ENCODE data around the gene MTX1.
"Not testable (repeated sequence)": the region's sequence is repeated elsewhere in the genome, so short reads cannot be mapped to it uniquely, and the experiment has no call there.

Gene MTX1

DNA sequence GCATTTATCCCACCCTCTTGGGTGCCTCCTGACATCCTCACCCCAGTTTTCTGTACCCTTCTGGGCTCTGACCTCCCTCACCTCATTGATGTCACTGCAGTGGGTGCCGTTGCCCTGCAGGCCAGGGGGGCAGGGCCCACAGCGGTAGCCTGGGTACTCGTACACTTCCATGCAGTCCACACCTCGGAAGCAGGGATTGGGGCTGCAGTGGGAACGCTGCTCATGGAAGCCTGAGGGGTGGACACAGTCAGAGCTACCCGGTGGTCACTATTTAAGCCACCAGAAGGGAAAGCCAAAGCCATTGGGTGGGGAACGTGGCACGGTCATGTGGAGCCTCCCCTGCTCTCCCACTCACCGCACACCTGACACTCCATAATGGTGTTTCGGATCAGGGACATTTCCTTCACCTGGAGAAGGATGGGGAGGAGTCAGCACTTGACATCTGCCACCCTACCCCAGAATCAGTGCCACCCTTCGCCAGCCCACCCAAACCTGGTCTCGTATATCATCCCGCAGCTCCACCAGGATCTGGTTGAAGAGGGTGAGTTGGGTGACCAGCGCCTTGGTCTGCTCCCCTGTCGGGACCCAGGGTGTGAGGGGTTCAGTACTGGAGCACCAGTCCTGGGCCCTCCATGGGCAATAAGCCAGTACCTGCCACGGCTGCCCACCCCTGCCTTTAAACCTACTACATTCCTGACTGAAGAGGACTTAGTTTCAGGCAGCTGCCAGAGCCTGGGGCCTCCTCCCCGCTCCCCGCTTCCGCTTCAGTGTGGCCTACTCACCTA is 5.6 kb upstream of the MTX1 start:
- no peak for DNase-seq (ENCODE audit: low read depth, low spot score)
- no peak overlapping the region for H3K4me3 ChIP-seq (ENCODE audit: low read length)

GRCh38 chr1:155205035-155205434 is 3.5 kb upstream of the MTX1 start:
- H3K4me3 ChIP-seq (ENCODE audit: low read length), result no peak overlapping the region
- DNase-seq (ENCODE audit: low read depth, low spot score), result no peak

DNA sequence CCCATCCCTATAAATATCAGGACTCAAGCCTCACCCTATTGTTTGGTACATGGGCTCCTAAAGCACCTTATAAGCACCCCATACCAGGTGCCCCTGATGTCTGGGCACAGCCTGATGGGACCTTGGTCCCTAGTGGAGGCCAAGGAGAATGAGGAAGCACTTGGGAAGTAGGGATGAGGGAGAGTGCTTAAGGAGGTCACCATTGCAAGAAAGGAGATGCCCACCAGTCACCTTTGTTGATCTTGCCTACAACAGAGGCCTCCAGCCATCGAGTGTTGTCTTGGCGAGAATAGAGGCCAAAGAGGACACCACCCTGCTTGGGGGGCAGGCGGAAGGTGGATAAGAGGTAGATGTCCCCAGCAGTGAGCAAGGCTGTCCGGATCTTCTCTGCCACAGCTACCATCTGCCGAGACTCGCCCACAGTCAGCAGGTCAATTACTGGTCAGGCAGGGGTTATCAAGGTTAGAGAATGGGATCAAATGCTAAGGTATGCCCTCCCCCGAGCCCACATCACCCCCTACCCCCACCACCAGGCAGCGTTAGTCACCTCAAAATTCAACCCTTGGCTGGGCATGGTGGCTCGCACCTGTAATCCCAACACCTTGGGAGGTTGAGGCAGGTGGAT is 2.4 kb upstream of the MTX1 start:
- DNase-seq (ENCODE audit: low read depth, low spot score), result no peak
- no peak overlapping the region for H3K4me3 ChIP-seq (ENCODE audit: low read length)

DNA sequence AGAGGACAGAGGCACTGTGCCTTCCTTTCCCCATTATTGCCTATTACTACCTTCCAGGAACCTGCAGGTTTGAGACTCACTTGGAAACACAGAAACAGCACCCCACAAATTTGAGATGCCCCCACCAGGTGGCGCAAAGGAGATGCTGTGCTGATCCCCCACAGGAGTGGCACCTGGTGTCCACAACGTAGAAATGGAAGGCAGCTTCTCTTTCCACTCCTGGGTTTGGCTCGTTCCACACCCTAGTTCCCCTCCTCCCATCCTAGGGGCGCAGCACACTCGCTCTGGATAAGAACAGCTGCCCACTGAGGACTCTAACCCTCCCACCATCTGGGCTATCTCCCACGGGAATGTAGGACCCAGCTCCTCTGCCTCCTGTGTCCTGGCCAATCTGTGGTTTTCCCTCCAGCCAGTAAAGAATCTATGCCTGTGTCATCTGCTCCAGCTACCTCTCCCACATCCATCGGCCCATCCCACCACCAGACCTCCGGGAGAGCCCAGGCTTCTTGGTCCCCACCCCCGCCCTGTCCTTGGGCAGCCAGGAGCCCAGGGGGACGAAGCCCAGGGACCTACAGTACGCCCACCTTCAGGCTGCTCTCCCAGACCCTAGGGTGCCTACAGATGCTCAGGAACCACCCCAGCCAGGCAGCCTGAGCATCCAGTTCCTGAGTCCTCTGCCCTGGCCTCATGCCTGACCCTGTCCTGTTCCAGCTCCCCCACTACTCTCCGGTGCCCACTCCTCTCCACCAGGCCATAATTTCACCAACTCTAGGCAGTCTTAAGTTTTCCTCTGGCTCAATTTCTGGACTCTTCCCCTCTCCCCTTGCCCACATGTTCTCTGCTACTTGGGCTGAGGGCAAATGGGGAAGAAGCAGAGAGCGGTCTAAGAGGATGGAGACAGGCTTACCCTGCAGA is 1.3 kb upstream of the MTX1 start:
- peak; percentile 82 for DNase-seq (ENCODE audit: low read depth, low spot score)
- no peak overlapping the region for H3K4me3 ChIP-seq (ENCODE audit: low read length)

- DNase-seq (ENCODE audit: low read depth, low spot score), result no peak
Observed at GRCh38 chr1:155207806-155208540, 522 bp upstream of the MTX1 start, which contains the start of gene THBS3. THBS3 (minus strand) TSS chr1:155207897; CDS start chr1:155207876, 21 bp downstream.

DNA sequence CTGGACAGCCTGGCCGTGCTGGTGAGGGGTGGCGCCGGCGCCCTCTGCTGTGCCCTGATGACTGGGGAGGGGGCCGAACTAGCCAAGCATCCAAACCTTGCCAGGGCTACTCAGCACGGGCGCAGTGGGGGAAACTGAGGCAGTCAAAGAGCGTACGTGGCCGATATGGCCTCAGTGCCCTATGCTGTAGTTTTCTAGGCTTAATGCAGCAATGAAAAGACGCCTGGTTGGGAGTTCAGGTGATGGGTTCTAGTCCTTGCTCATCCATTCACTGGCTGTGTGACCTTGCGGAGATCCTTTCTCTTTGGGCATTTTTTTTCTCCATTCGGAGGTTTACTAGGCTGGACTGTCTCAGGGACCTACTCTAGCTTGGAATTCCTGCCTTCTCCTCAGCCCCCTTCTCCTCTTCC is 822 bp downstream of the MTX1 start:
- no peak for DNase-seq (ENCODE audit: low read depth, low spot score)

More at GRCh38 chr1:155207806-155208540, 522 bp upstream of the MTX1 start, which contains the start of gene THBS3:
- peak within 1 kb of the TSS; percentile 97 for H3K4me3 ChIP-seq (ENCODE audit: low read length)

GRCh38 chr1:155210314-155211104 is 2.0 kb downstream of the MTX1 start:
- DNase-seq (ENCODE audit: low read depth, low spot score), result no peak
- H3K4me3 ChIP-seq (ENCODE audit: low read length), result no peak overlapping the region

More for the DNA sequence above, 822 bp downstream of the MTX1 start:
- H3K4me3 ChIP-seq (ENCODE audit: low read length), result peak overlapping the region; percentile 97

DNA sequence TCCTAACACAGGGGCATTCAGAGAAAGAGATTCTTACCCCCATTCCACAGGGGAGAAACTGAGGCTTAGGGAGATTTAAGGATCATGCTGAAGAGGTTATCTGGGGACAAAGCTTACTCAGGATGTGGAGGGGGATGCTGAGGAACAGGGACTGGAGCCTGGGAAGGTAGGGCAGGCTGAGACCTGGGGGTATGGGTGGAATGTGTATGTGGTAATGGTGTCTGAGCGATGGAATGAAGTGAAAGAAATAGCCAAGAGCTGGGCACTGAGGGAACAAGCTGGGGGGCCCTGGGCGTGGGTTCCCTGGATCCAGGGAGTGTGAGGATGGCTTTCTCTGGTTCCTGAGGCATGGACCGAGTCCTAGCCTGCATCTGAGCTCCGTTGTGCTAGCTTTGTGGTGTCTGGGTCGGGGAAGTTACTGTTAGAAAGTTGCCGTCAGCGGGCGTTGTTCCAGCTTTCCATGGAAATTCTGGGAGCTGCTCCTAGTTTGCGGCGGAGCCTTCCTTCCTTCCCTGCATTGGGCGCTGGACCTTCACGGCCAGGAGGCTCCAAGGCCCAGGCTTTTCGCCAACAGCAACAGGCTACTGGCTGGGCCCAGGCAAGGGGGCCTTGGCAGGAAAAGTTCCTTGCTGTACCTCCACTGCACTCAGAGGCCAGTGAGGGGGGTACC is 3.0 kb downstream of the MTX1 start:
- DNase-seq (ENCODE audit: low read depth, low spot score), result not testable (repeated sequence)

DNA sequence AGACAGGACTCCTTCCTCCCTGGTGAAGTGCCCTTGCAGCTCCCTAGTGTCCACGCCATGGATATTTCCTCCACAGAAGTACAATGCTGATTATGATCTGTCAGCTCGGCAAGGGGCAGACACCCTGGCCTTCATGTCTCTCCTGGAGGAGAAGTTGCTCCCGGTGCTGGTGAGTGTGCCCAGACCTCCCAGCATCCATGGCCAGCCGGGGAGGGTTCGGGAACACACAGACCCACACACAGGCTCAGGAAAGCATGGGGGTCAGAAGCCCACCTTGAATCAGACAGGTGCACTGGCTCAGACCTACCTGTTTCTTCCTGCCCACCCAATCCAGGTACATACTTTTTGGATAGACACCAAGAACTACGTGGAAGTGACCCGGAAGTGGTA is 3.6 kb downstream of the MTX1 start:
- DNase-seq (ENCODE audit: low read depth, low spot score); H3K4me3 ChIP-seq (ENCODE audit: low read length): not testable (repeated sequence)

More for the DNA sequence above, 3.0 kb downstream of the MTX1 start:
- not testable (repeated sequence) for H3K4me3 ChIP-seq (ENCODE audit: low read length)

DNA sequence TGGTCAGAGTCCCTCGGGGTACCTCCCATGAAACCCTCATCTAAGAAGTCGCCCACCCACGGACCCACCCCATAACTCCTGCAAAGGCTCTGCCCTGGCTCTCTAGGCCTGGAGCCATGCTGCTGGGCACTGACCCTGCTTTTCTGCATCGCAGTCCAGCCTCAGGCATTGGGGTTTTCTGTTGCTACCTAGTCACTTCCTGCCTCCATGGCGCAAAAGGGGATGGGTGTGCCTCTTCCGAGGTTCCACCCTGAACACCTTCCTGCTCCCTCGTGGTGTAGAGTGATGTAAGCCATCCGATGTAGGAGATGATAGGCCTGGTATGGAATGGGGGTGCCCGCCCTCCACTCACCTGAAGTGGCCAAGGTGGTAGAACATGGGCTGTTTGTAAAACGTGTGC is 6.2 kb downstream of the MTX1 start:
- H3K4me3 ChIP-seq (ENCODE audit: low read length); DNase-seq (ENCODE audit: low read depth, low spot score): not testable (repeated sequence)

GRCh38 chr1:155218854-155219591 is 10.5 kb downstream of the MTX1 start:
- peak; percentile 70 for DNase-seq (ENCODE audit: low read depth, low spot score)
- no peak overlapping the region for H3K4me3 ChIP-seq (ENCODE audit: low read length)

- DNase-seq (ENCODE audit: low read depth, low spot score), result no peak
- H3K4me3 ChIP-seq (ENCODE audit: low read length), result no peak overlapping the region
Observed at GRCh38 chr1:155219592-155220031, 11.1 kb downstream of the MTX1 start.

DNA sequence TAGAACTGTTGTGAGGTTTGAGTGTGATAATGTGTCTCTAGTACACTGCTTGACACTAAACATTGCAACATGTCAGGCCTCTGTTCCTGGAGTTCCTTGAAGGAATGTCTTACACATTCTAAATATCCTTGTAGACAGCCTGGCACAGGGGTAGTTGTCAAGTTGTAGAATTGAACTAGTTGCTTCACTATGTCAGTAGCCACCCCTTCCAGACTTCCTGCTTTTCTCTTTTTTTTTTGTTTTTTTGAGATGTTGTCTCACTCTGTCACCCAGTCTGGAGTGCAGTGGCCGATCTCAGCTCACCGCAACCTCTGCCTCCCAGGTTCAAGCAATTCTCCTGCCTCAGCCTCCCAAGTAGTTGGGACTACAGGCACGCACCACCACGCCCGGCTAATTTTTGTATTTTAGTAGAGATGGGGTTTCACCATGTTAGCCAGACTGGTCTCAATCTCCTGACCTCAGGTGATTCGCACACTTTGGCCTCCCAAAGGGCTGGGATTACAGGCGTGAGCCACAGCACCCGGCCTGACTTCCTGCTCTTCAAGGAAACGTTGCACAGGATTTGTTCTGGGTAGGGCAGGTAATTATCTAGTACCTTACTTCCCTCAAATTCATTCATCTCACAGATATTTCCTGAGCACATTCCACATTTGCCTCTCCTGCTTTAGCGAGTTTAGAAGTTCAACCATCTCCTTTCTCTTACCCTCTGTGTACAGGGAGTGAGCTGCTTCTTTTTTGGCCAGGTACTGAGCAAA is 11.9 kb downstream of the MTX1 start:
- not testable (repeated sequence) for DNase-seq (ENCODE audit: low read depth, low spot score); H3K4me3 ChIP-seq (ENCODE audit: low read length)

- H3K4me3 ChIP-seq (ENCODE audit: low read length), result no peak overlapping the region
- DNase-seq (ENCODE audit: low read depth, low spot score), result no peak
Observed at GRCh38 chr1:155223047-155223446, 14.6 kb downstream of the MTX1 start.

- H3K4me3 ChIP-seq (ENCODE audit: low read length); DNase-seq (ENCODE audit: low read depth, low spot score): not testable (repeated sequence)
Observed at GRCh38 chr1:155225404-155225759, 16.9 kb downstream of the MTX1 start.

DNA sequence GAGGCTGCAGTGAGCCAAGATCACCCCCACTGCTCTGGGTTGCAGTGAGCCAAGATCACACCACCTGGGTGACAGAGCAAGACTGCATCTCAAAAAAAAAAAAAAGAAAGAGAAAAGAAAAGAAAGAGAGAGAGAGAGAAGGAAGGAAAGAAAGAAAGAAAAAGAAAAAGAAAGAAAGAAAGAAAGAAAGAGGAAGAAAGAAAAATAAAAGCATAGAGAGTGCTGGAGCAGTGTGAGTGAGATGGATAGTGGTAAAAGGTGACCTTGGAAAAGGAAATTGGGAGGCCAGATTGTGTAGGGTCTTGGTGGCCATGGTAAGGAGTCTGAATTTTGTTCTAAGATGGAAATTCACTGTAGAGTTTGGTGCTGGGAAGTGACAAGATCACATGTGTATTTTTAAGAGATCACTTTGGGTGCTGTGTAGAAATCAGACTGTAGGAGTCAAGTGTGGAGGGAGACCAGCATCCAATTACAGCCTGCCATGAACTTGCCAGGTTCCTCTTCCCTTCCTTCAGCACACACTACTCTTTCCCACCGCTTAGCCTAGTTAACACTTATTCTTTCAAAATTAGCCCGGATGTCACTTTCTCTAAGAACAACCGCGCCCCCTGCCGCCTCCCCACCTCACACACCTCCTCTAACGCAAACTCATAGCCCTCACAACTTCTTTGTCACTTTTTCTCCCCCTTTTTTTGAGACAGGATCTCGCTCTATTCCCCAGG is 17.9 kb downstream of the MTX1 start:
- DNase-seq (ENCODE audit: low read depth, low spot score), result peak; percentile 87
- peak overlapping the region; percentile 97 for H3K4me3 ChIP-seq (ENCODE audit: low read length)
